NCI-H2029 treated with DMSO at 0.1 percent for 48 hours (cell line): ENCODE data around the gene ETV5.
"Not testable (repeated sequence)": the region's sequence is repeated elsewhere in the genome, so short reads cannot be mapped to it uniquely, and the experiment has no call there.

ENCODE experiments used
- DNase-seq: peaks from one replicate; lab custom pipeline; 2025; lab: John Stamatoyannopoulos, UW

The ETV5 gene

GRCh38 chr3:186067360-186068242 lies 41.3 kb downstream of the ETV5 start:
- no peak for DNase-seq

- DNase-seq = no peak
These were observed 48.7 kb downstream of the ETV5 start for GRCh38 chr3:186060222-186060621.

- no peak for DNase-seq
These were observed 49.7 kb downstream of the ETV5 start for GRCh38 chr3:186059192-186059591.

- DNase-seq = no peak
These were observed 50.7 kb downstream of the ETV5 start for GRCh38 chr3:186058225-186058624.

GRCh38 chr3:186057594-186057993 lies 51.3 kb downstream of the ETV5 start:
- no peak for DNase-seq

GRCh38 chr3:186054792-186055352 lies 54.0 kb downstream of the ETV5 start:
- DNase-seq = no peak

GRCh38 chr3:186053954-186054791 lies 54.7 kb downstream of the ETV5 start:
- DNase-seq = no peak

- no peak for DNase-seq
These were observed 56.6 kb downstream of the ETV5 start for GRCh38 chr3:186052096-186052840.

GRCh38 chr3:186049001-186049400 lies 59.9 kb downstream of the ETV5 start:
- DNase-seq = no peak

GRCh38 chr3:186048119-186048518 lies 60.8 kb downstream of the ETV5 start:
- no peak for DNase-seq

- DNase-seq = no peak
These were observed 62.1 kb downstream of the ETV5 start for GRCh38 chr3:186046838-186047237.

GRCh38 chr3:186044968-186045367 lies 63.9 kb downstream of the ETV5 start:
- DNase-seq = no peak

- no peak for DNase-seq
These were observed 64.5 kb downstream of the ETV5 start for GRCh38 chr3:186044427-186044826.

GRCh38 chr3:186042521-186043202 lies 66.2 kb downstream of the ETV5 start:
- no peak for DNase-seq

- no peak for DNase-seq
These were observed 66.9 kb downstream of the ETV5 start for GRCh38 chr3:186042036-186042435.

GRCh38 chr3:186038360-186038759 lies 70.5 kb downstream of the ETV5 start:
- DNase-seq = no peak

- no peak for DNase-seq
These were observed 73.6 kb downstream of the ETV5 start for GRCh38 chr3:186035277-186035676.

- no peak for DNase-seq
These were observed 76.6 kb downstream of the ETV5 start for GRCh38 chr3:186032321-186032720.

- not testable (repeated sequence) for DNase-seq
These were observed 82.9 kb downstream of the ETV5 start for GRCh38 chr3:186025993-186026392.

- no peak for DNase-seq
These were observed 83.7 kb downstream of the ETV5 start for GRCh38 chr3:186025161-186025560.

- no peak for DNase-seq
These were observed 84.7 kb downstream of the ETV5 start for GRCh38 chr3:186024210-186024609.
